NCI-H2107 (cell line): Measurements from ENCODE around the gene CD96.
"Not testable (repeated sequence)": the region's sequence is repeated elsewhere in the genome, so short reads cannot be mapped to it uniquely, and the experiment has no call there.

Experiments used
- DNase-seq: peaks from one replicate; lab custom pipeline; 2025; lab: John Stamatoyannopoulos, UW

The CD96 gene

DNA sequence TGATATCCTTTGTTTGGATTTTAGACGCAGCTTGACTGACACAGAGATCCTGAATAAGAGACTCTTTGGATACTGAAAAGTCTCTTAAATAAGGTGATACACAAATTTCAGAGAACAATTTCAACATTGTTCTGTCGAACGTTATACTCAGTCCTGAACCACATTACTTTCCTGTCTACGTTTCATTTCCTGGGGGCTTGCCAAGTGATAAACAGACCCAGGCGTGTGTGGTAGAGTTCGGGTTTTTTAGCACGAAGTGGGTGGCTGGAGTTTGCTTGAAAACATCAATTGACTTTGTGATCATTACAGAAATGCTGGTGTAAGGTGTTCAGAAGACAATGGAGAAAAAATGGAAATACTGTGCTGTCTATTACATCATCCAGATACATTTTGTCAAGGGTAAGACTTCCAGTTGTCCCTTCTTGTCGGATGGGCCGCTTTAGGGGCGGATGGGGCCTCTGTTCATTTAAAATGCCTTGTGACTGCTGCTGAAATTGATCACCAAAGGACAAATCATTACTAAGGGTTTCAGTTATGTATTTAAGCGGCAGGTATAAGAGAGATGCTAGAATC is at the start of gene CD96:
Gene CD96 (plus strand): TSS at position 287 of the 573 bp plus-strand sequence. CDS start 52 bp downstream, at position 339.
- DNase-seq = no peak

- DNase-seq = no peak
These were observed 48.7 kb upstream of the CD96 start for GRCh38 chr3:111493276-111493675.

DNA sequence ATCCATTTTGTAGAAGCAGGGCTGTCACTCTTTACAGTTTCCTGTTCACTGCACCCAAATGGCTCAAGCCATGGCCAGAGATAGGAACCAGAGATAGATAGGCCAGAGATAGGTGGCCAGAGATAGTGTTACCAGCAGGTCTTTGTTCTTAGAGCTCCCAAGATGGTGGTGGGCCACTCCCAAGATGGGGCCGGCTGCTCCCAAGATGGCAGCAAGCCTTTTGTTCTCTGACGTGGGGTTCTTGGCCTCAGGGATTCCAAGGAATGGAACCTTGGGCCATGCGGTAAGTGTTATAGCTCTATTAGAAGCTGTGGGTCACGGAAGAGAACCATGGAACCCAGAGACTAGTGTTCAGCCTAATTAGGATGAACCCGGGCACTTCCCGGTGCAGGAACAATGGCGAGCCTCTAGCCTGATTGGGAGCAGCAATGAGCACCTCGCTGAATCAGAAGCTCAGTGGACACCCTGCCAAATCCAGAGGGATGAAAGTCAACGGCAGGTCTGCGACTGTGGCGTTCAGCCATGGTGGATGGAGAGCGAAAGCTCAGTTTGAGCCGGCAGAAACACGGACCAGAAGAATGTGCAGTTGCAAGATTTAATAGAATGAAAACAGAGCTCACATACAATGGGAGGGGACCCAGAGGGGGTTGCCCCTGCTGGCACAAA is 45.0 kb upstream of the CD96 start:
- no peak for DNase-seq

- no peak for DNase-seq
These were observed 44.0 kb upstream of the CD96 start for GRCh38 chr3:111498022-111498421.

- no peak for DNase-seq
These were observed 35.6 kb upstream of the CD96 start for GRCh38 chr3:111506435-111506834.

DNA sequence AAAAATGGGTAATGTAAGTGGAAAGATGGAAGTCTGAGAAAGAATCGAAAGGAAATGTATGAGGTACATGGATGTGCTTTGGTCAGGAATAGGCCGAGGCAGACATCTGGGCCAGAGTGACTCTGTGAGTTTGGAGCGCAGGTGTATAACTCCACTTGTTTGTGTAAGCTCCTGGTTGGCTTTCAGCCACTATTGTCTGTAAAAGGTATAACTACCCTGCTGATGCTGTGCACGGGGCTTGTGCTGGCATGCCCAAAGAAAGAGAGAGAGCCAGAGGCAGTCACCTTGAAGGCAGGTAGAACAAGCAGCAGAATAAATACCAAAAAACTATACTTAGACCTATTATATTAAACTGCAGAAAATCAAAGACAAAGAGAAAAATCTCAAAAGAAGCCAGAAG is 32.7 kb upstream of the CD96 start:
- DNase-seq = no peak

GRCh38 chr3:111517801-111518200 is 24.2 kb upstream of the CD96 start:
- no peak for DNase-seq

DNA sequence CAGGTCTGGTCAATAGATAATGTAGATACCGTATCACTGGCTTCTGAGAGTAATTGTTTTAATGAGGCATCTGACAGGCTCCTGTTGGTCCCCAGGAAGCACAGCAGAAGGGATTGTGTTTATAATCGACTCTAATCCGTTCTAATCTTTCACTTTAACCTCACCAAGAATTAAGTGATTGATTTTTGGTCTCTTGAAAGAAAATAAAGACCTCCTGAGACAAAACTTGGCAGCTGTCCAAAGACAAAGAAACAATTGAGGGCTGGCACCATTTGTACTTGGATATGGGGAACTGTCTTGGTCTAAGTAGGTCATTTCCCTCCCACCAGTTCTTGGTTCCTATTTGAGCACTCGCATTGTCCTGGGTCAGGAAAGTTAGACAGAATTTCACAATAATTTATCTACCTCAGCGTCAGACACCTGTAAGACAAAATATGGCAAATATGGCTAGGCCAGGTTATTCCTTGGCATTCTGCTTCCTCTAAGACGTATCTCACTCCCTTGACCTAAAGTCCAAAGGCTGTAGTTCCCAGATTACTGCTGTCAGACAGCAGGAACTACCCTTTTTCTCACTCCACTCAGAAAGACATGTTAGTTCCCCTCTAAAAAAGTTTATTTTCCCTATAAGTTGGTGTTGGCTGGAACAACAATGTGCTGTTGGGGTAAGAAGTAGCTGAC is 22.7 kb upstream of the CD96 start:
- DNase-seq = no peak

DNA sequence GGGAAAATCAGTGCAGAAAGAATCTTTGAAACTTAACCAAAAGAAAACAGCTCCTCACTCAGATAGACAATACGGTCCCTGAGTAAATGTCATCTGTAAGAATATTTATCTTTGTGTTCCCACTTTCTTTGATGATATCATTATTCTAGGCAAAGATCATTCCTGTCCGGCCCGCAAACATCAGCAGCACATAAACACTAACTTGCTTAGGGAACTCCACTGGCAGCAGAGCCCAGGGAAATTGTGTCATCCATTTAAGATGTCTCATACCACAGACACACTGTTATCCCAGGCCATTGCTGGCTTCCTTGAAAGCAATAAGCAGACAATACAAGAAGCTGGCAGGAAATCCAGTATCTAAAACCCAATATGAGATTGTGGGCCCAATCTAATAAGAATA is 20.1 kb upstream of the CD96 start:
- DNase-seq = no peak

DNA sequence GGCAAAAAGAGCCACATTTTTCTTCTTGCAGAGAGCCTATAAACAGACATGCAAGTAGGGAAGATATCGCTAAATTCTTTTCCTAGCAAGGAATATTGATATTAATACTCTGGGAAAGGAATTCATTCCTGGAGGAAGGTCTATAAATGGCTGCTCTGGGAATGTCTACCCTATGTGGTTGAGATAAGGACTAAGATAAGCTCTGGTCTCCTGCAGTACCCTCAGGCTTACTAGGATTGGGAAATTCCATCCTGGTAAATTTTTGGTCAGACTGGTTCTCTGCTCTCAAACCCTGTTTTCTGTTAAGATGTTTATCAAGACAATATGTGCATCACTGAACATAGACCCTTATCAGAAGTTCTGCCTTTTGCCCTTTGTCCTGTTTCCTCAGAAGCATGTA is 17.5 kb upstream of the CD96 start:
- DNase-seq = not testable (repeated sequence)

GRCh38 chr3:111531446-111531845 is 10.6 kb upstream of the CD96 start:
- no peak for DNase-seq

GRCh38 chr3:111534701-111535100 is 7.3 kb upstream of the CD96 start:
- no peak for DNase-seq

GRCh38 chr3:111538111-111538510 is 3.9 kb upstream of the CD96 start:
- DNase-seq = no peak

DNA sequence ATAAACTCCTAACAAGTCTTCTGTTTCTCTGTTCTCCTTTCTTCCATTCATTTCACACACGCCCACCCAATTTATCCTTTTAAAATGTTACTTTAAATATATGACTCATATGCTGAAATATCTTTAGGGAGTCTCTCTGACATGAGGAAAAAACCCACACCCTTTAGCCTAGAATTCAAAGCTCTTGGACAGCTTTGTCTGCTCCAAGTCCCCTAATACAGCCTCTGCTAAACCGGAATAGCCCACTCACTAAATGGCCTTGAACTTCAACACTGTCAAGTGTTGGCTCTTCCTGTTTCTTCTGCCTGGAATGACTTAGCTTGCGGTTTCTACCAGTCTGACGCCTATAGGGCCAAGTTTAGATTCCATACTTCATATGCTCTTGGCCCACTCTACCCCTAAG is 3.3 kb upstream of the CD96 start:
- DNase-seq = no peak

DNA sequence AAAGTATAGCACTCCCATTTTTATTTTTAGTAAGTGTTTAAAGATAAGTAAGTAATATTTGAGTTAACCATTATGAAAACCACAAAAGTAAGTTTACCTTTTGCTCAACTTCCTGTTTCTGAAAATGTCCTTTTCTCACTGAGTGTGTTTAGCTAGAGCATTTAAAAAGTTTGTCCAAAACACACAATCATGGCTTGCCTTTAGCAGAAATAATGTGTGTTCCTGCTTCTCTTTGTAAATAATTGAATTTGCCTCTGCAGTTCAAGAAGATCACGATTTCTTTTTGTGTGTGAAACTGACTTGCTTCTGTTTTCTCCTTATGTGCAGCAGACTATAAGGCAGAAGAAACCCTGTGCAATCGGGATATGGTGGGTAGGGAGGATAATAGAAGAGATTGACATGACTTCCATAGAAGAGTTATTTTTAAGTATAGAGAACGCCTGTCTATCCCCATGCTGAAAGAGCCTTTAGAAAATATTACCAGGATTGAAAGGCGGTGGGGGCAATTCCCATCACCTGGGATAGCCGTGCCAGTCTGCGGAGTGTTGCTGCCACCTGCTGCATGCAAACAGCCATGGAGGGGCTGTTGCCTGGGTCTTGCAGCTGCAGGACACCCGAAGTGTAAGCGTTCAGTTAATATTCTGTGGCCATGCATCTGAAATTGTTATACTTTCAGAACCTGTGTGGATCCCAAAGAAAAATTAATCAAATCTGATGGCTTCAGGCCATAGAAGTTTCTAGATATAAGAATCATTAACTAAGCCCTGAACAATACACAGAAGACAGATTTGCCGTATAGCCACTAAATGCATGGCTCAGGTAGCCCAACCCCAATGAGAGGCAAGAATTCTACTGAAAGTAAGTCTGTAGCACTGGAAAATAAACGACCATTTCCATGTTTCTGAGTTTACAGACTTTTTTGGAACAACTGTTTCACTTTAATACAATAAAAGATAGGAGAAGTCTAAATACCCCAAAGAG is 2.4 kb upstream of the CD96 start:
- DNase-seq = no peak

GRCh38 chr3:111541391-111541790 is 606 bp upstream of the CD96 start:
- DNase-seq = no peak

DNA sequence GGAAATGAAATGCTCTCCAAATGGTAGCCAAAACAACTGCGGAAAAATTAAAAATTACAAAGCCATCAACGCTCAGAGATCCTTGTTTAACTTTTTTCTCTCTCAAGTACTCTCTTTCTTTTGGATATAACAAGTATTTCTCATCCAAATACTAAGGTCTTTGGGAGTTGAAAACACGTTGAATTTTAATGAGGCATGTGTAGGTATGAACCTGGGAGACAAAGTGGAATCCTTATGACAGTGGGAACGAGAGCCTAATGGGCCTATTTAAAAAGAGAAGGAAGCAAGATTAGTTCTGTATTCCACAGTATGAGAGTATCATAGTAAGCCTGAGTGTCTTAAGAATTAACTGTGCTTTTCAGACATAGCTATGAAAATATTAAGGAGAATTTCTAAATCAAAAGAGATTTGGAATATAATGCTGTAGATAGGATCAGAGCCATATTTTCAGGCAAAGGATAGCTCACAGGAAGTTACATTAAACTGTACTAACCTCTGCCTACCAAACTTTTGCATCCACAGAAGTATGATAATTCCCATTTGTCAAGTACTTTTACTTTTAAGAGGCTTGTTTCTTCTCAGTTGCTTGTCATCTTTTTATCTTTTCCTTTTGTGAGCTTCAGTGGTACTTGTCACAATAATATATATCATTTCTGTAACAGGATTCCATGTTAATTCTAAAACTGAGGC is 759 bp downstream of the CD96 start:
- no peak for DNase-seq

- DNase-seq = no peak
These were observed 3.4 kb downstream of the CD96 start for GRCh38 chr3:111545349-111545748.

DNA sequence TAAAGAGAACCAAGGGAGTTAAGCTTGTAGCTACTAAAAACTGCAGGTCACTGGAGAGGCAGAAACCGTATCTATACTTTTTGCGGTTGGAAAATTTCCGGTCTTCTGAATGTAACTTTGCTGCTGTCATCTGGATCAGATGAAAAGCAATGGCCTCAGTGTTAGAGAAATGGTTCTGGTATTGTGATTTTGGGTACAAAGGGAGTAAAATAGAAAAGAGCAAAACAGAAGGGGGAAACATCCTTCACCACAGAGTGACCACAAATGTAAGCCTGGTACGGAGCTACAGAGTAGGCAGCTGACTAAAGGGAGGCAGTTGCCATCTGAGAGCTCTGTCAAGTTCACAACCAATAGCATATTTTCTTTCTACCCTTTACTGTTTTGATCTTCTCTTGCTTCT is 5.6 kb downstream of the CD96 start:
- DNase-seq = no peak

DNA sequence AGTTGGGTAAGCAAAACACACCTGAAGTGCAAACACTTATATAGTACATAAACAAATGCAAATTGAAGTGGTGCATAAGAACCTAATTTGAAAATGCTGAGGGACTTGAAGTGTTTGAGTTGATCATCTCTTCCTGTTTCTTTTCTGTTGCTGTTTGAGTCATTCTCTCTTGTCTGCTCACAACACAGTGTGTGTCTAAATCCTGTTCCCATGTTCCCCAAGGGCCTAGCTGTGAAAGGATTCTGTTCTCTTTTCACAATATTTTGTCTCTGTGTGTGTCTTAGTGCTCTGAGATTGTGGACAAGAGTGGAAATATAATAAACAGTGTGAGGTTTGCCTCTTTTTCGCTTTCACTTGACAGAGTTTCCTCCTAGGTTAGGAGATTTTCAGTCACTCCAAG is 6.1 kb downstream of the CD96 start:
- DNase-seq = no peak

- DNase-seq = no peak
These were observed 6.8 kb downstream of the CD96 start for GRCh38 chr3:111548756-111549155.

DNA sequence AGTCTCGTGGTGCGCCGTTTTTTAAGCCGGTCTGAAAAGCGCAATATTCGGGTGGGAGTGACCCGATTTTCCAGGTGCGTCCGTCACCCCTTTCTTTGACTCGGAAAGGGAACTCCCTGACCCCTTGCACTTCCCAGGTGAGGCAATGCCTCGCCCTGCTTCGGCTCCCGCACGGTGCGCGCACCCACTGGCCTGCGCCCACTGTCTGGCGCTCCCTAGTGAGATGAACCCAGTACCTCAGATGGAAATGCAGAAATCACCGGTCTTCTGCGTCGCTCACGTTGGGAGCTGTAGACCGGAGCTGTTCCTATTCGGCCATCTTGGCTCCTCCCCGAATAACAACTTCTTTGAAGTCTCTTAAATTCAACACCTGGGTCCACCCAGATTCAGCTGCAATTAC is 19.9 kb downstream of the CD96 start:
- not testable (repeated sequence) for DNase-seq
